GM10847 (cell line): ENCODE data around the gene PTOV1.

Source experiments
- POLR2A ChIP-seq: IDR thresholded peaks from 2 replicates; pipeline ENCODE4 v1.6.1; 2011; ENCODE audit not compliant: insufficient read length; ENCODE audit errors: extremely low read depth

Gene PTOV1

GRCh38 chr19:49894011-49894664 lies 43.2 kb downstream of the PTOV1 start:
- TF ChIP-seq POLR2A = no peak

- no peak for TF ChIP-seq POLR2A
These were observed 44.1 kb downstream of the PTOV1 start for GRCh38 chr19:49894879-49895565.

GRCh38 chr19:49895566-49896297 lies 44.8 kb downstream of the PTOV1 start:
- TF ChIP-seq POLR2A = peak; percentile 31

DNA sequence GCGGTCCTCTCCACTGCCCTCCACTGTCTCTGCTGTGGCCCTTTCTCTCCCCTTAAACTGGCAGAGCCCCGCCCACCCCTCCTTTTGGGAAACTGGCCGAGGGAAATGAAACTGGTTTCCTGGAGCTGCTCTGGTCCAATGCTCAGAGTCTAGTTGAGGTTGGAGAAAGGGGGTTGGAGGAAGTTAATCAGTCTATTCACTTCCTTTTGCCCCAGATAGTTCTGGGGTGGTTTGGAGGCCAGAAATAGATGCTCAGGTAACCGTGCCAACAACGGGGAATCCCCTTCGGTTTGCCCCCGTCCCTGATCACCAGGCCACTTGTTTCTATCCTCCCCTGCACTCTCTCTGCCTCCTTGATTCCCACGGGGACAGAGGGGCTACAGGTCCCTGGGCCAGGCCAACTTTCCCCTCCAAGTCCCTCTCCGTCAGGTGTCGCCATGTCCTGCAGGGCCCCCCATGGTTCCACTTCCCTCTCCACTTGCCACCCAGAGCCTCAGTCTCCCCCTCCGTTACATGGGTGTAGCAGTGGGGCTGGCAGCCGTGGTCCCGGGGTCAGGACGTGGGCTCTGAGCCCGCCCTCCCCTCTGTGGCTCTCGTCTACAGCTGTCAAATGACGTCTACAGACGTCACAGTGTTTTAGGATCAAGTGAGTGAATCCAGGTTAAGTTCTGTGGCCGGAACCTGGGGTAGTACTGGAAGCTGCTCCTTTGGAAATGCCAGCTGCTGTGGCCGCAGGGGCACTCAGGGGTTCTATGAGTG lies 46.1 kb downstream of the PTOV1 start, which contains the start of gene IL4I1:
Gene IL4I1, minus strand, starts transcription at position 25 of the 759 bp plus-strand sequence. CDS start 727 bp downstream, outside the sequence.
- peak; percentile 4 for TF ChIP-seq POLR2A

DNA sequence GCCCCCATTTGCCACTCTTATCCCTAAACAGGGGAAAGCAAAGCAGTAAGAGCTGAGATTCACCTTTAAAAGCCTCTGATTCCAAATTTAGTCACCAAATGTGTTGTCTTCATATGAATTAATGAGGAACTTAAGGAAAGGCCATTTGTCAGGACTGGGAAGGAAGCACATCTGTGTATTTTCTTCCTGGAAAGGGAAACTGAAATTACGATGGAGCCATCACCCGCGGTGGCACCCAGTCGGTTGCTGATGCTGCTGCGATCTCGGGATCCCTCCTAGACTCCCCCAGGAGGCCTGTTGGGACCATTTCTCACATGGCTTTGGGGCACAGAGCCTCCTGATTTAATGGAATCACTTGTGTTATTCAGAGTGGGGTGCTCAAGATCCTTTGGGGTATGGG lies 53.2 kb downstream of the PTOV1 start:
- TF ChIP-seq POLR2A = no peak

- no peak for TF ChIP-seq POLR2A
These were observed 56.1 kb downstream of the PTOV1 start for GRCh38 chr19:49906879-49907564.

DNA sequence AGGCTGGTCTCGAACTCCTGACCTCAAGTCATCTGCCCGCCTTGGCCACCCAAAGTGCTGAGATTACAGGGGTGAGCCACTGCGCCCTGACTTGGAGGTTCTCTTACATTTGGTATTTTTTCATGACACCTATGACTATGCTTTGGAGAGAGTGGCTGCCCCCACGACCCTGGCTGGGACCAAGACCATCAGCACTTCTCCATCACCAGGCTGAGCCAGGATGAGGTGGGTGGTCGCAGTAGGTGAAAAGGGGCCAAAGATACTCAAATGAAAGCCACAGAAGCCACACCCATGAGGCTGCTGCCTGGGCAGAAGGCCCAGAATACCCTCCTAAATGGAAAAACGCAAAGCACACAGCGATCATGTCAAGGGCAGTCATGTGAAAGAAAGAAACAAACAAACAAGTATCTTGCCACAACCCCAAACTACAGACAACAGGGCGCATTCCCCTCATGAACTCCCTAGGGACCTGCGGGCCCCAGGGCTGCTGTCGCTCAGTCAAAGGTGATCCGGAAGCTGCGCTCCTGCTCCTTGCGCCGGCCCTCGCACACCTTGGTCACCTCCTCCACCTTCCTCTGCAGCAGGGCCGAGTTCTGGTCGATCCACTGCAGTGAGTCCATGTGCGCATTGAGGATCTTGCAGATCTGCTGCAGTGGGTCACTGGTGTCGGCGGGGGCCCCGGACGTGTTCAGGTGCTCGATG lies 56.9 kb downstream of the PTOV1 start:
- no peak for TF ChIP-seq POLR2A

DNA sequence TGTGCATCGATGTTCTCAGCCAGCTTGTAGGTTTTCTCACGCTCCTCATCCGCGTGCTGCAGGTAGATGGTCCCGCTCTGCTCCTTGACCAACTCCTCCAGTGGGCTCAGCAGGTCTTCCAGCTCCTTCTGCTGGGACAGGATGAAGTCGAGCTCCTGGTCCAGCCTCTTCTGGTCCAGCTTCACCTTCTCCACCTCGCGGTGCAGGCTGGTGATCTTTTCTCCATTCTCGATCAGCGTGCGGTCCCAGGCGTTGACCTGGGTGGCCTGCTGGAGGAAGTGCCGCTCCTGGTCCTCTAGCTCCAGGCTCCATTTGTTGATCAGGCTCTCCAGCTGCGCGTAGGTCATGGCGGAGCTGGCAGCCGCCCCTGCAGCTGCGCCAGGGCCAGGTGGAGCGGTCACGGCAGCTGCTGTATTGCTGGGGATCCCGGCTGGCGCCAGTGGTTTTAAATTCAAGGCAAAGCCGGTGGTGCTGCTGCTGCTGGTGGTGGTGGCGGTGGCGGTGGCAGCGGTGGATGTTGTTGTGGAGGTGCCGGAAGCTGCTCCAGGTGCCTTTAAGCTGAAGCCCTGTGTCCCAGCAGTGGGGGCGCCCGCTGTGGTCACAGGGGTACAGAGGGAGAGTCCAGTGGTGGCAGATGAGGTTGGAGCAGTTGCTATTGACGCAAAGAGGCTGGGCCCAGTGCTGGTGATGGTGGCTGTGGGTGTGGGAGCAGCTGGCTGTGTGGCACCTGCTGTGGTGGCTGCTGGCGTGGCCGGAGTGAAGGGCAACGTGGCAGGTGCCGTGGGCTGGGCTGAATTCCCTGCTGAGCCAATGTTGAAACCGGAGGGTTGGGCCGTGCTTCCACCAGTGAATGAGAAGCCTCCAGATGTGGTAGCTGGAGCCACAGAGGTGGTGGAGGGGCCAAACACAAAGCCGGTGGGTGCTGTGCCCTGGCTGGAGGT lies 57.8 kb downstream of the PTOV1 start:
- no peak for TF ChIP-seq POLR2A

DNA sequence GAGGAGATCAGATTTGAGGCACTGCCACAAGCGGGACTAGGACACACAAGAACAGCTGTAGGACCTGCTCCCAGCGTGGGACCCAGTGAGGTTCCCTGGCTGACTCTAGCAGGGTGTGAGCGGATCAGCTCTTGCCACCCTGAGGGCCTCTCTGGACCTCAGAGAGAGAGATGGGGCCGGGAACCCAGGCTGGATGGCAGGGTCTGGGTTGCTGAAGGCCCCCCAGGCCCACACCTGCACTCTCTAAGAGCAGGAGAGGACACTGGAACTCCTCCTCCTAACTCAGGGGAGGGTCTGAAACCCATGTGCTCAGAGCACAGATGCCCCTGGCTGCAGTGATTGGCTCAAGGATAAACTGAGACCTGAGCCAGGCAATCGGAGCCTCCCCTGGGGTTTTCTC lies 59.2 kb downstream of the PTOV1 start:
- no peak for TF ChIP-seq POLR2A
